Diencephalon (tissue), 1 donor: ENCODE results near the gene VMP1. TPM values are rescaled to one million over a fixed set of nuclear protein-coding genes. Genes with fewer than 3 reads are reported as not detected.

Source experiments
- small RNA-seq: library from RNA; depleted of rRNA; stranded (forward); fragments of <200 nt; gene quantifications from one replicate; pipeline ENCODE3, GENCODE V24; 2014
- total RNA-seq: library from RNA; depleted of rRNA; stranded (reverse); fragments of >200 nt; gene quantifications from one replicate; pipeline ENCODE4 v1.2.3, GENCODE V29; 2014

VMP1 gene
- 212 TPM for total RNA-seq

DNA sequence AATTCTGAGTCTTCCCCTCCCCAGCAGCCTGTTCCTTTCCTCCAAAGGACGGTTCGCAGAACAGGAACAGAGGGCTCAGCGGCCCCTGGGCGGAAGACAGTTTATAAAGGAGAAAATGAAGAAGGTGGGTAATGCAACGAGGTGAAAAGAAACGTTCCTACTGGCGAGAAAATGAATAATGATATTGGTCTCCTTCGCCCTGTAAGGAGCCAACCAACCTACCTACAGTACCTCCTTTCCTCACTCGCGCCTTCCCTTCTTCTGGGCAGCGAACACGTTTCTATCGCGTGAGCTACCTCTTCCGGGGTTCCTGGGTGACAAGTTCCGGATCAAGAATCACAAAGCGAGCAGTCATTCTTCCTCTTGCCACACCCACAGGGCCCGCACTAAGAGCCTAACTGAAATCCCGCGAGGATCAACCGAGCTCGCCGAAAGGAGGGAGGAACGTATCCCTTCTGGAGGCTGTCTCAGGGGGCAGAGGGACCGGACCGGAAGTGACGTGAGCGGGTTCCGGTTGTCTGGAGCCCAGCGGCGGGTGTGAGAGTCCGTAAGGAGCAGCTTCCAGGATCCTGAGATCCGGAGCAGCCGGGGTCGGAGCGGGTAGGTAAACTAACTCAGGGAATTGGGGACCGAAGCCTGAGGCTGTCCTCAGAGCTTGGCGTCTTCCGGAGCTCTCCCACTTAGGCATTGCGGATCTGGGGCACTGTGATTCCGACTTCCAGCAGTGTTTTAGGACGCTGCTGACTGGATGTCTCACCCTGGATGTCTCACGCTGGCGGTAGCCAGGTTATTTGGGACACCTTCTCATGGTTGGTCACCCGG is at the start of gene VMP1, which contains the start of gene PTRH2:
Gene VMP1 (plus strand): TSS at position 506 of the 822 bp plus-strand sequence. CDS start 23,793 bp downstream, outside the sequence.
Gene PTRH2 (minus strand): TSS at position 282 of the 822 bp plus-strand sequence. CDS start 9,452 bp downstream, outside the sequence.

Small RNAs within 50 kb of the gene (small RNA-seq; reads per million reads assigned to genes)
- gene AC040904.1 (not detected), gene RNU6-450P (not detected)

Other genes starting within 250 kb of the VMP1 start
- gene DHX40, start 142.0 kb upstream of the VMP1 start, total RNA-seq, result 84.4 TPM
- 489 TPM for gene CLTC, start 87.8 kb upstream of the VMP1 start, total RNA-seq
- gene PTRH2, start 224 bp upstream of the VMP1 start, total RNA-seq, result 19.1 TPM
- 8.5 TPM for gene TUBD1, start 185.3 kb downstream of the VMP1 start, total RNA-seq
- gene RPS6KB1, start 185.5 kb downstream of the VMP1 start, total RNA-seq, result 37.6 TPM